ENCODE measurements around the gene PSG5.
"Not testable (repeated sequence)": the region's sequence is repeated elsewhere in the genome, so short reads cannot be mapped to it uniquely, and the experiment has no call there.

PSG5 gene

DNA sequence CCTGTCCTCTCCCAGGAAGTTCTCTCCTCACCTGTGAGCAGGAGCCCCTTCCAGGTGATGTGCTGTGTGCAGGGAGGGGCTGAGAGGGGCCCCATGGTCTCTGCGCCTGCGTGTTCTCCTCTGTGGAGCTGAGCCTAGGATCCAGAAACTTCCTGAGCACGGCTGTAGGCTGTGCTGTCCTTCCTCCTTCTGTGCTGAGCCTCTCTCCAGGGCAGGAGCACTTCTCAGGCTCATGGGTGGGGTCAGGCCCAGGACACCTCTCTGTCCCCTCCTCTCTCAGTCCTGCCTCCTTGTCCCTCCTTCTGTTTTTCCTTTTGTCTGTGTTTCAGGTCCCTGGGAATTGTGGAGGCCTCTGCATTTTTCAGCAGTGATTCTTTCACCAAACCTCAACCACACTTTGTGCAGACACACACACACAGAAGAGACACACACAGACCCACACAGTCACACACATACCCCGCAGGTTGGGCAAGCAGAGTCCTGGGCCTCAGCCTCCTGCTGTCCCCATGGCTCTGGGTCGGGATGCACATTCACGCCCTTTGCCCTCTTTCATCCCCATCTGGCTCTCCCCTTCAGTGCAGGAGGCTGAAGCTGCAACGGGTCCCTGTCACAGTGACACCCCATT is at the start of gene PSG5:
Gene PSG5 (minus strand): TSS at position 226 of the 625 bp plus-strand sequence. CDS start 131 bp downstream, at position 95.
- H3K27me3 ChIP-seq; DNase-seq; H3K4me1 ChIP-seq; H3K27ac ChIP-seq; H3K4me3 ChIP-seq; H3K36me3 ChIP-seq; H3K9me3 ChIP-seq; intact Hi-C loops (cut with DNase I; ENCODE audit: low total_unique reads): not testable (repeated sequence)

DNA sequence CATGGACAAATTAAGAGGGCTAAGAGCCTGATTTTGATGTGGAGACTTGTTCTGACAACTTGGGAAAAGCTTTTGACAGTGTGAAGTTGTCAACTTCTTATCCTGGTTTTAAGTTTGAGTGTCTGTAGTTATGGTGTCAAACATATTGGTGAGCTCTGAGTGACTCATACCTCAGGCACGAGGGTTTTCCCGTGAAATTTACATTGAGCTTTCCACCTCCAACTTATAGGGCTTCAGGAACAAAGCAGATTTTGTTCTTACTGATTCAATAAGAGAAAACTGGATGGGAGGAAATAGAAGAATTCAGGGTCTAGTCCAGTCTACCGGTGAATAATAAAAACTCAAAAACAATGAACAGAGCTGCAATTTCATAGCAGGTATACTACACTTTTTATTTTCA is 49.4 kb upstream of the PSG5 start:
- H3K4me3 ChIP-seq; H3K27ac ChIP-seq; H3K36me3 ChIP-seq; H3K9me3 ChIP-seq; H3K27me3 ChIP-seq; H3K4me1 ChIP-seq; DNase-seq; intact Hi-C loops (cut with DNase I; ENCODE audit: low total_unique reads): not testable (repeated sequence)

DNA sequence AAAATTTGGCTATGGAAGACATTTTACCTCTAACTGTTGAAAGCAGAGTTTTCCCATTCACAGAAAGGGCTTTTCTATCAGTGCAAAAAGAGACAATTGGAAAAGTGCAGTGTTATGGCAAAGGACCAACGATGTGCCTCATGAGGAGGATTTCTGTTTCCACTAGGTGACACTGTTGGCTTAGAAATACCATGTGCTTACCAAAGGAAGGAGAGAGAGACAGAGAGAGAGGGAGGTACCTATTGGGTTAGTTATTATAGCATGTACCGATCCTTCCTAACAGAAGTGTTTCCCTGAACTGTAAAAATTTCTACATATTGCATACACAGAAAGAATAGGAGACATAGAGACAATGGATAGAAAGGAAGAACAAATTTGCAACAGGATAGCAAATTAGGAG is 43.0 kb upstream of the PSG5 start:
- TF ChIP-seq, protein P1, sequence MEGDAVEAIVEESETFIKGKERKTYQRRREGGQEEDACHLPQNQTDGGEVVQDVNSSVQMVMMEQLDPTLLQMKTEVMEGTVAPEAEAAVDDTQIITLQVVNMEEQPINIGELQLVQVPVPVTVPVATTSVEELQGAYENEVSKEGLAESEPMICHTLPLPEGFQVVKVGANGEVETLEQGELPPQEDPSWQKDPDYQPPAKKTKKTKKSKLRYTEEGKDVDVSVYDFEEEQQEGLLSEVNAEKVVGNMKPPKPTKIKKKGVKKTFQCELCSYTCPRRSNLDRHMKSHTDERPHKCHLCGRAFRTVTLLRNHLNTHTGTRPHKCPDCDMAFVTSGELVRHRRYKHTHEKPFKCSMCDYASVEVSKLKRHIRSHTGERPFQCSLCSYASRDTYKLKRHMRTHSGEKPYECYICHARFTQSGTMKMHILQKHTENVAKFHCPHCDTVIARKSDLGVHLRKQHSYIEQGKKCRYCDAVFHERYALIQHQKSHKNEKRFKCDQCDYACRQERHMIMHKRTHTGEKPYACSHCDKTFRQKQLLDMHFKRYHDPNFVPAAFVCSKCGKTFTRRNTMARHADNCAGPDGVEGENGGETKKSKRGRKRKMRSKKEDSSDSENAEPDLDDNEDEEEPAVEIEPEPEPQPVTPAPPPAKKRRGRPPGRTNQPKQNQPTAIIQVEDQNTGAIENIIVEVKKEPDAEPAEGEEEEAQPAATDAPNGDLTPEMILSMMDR (IDR thresholded peaks at IDR 0.05), result no peak
- intact Hi-C loops (cut with DNase I; ENCODE audit: low total_unique reads), result no loop called here
- Histone ChIP-seq H3K36me3 (no peaks in the 10 kb centered on the region), H3K4me1 (no peaks in the 10 kb centered on the region), H3K9me3 (peaks cover 0 to 27% (median 0%) of the 10 kb centered on the region in 3 donors), H3K27me3 (no peaks in the 10 kb centered on the region), H3K4me3 (no peak overlapping the region), H3K27ac (no peak overlapping the region)
- DNase-seq, result no peak

DNA sequence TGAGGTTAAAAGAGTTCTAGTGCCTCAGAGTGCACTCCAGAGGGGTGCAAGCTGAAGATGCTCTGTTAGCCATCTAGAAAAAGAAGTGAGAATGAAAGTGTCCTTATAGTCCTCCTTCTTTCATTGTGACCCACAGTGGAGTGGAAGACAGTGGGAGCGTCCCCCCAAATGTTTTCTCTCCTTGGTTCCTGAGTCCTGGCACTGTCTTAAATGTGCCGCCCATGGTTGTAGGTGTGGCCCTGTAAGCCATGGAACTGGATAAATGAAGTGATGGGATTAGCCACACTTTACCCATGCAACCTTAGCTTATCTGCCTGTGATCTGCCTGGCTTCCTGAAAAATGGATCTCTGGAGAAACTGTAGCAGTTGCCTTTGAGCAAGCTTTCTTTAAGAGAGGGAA is 42.4 kb upstream of the PSG5 start:
- intact Hi-C loops (cut with DNase I; ENCODE audit: low total_unique reads); H3K4me1 ChIP-seq; DNase-seq; H3K4me3 ChIP-seq; H3K27me3 ChIP-seq; H3K27ac ChIP-seq; H3K36me3 ChIP-seq: not testable (repeated sequence)
- H3K9me3 ChIP-seq, result peaks cover 0 to 27% (median 0%) of the 10 kb centered on the region in 3 donors

DNA sequence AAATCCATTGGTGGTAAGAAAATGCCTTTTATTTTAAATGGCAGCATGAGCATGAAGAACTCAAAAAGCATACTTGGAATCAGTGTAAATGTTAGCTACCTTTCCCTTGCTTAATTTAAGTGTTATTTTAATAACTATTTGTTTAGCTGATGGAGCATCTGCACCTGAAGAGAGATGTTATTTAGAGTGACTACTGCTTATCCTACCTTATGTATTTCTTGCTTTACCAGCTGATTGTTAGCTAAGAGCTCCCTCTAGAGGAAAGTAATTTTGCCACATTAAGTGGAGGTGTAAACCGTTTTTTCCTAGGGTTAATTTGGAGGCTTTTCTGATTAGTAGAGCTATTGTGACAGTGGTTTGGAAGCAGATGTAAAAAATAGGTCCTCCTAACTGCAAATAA is 40.6 kb upstream of the PSG5 start:
- H3K27me3 ChIP-seq; DNase-seq; H3K4me1 ChIP-seq; H3K4me3 ChIP-seq; H3K27ac ChIP-seq; intact Hi-C loops (cut with DNase I; ENCODE audit: low total_unique reads); H3K36me3 ChIP-seq: not testable (repeated sequence)
- peaks cover 0 to 27% (median 0%) of the 10 kb centered on the region in 3 donors for H3K9me3 ChIP-seq

DNA sequence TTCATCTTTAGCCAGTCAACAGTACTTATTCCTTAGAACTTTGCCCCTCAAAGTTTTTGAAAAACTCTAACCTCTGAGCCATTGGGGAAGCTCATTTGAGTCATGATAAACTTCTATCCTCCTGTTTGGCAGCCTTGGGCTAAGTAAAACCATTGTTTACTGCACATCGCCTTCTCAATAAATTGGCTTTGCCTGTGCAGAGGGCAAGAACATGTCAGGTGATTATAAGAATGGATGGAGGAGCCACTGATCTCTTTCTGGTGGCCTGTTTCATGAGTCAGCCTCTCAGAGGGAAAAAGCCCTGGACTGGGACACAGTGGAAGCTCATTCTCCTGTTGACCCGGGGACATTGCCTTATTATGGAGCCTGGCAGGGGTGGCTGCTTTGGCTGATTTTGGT is 38.5 kb upstream of the PSG5 start:
- H3K4me1 ChIP-seq, result no peaks in the 10 kb centered on the region
- H3K27me3 ChIP-seq, result no peaks in the 10 kb centered on the region
- no peaks in the 10 kb centered on the region for H3K36me3 ChIP-seq
- DNase-seq, result no peak
- H3K27ac ChIP-seq, result no peak overlapping the region
- H3K9me3 ChIP-seq, result peaks cover 0 to 17% (median 0%) of the 10 kb centered on the region in 3 donors
- intact Hi-C loops (cut with DNase I; ENCODE audit: low total_unique reads), result no loop called here
- H3K4me3 ChIP-seq, result no peak overlapping the region
- TF ChIP-seq, protein P1 (IDR thresholded peaks at IDR 0.05), result no peak

DNA sequence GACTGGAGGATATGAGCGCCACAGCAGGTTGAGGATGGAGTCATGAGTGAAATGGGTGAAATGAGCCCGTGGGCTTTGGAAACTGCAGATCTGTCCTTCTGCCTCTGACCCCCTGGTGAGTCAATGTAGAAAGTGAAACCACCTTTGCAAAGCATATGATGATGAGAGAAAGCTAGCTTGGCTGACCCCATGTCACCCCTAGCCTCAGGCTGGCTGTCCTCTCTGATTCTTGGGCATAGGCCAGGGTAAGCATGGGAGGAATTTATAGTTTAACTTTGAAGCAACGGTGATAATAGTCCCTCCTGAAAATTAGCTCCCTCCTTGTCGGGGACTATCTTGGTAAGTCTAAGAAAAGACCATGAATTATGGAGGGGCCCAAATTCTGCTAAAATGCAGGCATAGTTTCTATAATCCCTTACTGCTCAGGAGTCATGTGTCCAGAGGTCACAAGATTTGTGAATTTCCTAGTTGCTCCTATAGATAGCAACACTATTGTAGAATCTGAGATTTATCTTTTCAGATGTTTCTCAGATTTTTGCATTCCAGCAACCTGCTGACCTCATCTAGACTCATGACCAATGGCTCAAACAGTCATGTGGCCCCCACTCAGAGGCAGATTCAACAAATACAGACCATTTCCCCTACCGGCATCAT is 38.0 kb upstream of the PSG5 start:
- H3K27ac ChIP-seq; H3K36me3 ChIP-seq; H3K4me1 ChIP-seq; intact Hi-C loops (cut with DNase I; ENCODE audit: low total_unique reads); DNase-seq; H3K27me3 ChIP-seq; H3K4me3 ChIP-seq: not testable (repeated sequence)
- H3K9me3 ChIP-seq, result peaks cover 0 to 14% (median 0%) of the 10 kb centered on the region in 3 donors

DNA sequence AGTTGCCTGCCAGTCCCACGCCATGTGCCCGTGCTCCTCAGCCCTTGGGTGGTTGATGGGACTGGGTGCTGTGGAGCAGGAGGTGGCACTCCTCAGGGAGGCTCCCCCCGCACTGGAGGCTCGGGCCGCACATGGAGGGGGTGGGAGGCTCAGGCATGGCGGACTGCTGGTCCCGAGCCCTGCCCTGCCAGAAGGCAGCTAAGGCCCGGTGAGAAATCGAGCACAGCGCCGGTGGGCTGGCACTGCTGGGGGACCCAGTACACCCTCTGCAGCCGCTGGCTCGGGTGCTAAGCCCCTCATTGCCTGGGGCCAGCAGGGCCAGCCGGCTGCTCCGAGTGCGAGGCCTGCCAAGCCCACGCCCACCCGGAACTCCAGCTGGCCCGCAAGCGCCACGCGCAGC is 35.6 kb upstream of the PSG5 start:
- H3K4me3 ChIP-seq; H3K9me3 ChIP-seq; intact Hi-C loops (cut with DNase I; ENCODE audit: low total_unique reads); H3K36me3 ChIP-seq; H3K4me1 ChIP-seq; H3K27ac ChIP-seq; H3K27me3 ChIP-seq; DNase-seq: not testable (repeated sequence)

DNA sequence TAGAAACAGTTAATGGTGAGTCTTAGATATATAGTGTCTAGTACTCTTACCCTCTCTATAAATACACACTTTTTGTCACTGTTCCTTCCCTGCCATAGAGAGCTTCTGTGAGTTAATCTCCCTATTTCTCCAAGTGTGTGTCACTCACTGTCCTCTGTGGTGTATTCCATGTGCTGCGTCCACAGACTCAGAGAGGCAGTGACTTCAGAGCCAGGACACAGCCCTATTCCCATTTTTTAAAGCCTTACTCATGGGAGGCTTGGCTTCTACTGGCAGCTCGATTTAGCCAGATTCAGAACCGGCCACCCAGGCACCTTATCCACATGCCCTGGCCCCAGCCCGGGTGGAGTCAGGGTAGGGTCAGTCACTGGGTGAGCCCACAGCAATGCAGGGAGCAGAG is 32.8 kb upstream of the PSG5 start:
- DNase-seq; H3K4me1 ChIP-seq; H3K36me3 ChIP-seq; intact Hi-C loops (cut with DNase I; ENCODE audit: low total_unique reads); H3K27ac ChIP-seq; H3K4me3 ChIP-seq; H3K27me3 ChIP-seq; H3K9me3 ChIP-seq: not testable (repeated sequence)

DNA sequence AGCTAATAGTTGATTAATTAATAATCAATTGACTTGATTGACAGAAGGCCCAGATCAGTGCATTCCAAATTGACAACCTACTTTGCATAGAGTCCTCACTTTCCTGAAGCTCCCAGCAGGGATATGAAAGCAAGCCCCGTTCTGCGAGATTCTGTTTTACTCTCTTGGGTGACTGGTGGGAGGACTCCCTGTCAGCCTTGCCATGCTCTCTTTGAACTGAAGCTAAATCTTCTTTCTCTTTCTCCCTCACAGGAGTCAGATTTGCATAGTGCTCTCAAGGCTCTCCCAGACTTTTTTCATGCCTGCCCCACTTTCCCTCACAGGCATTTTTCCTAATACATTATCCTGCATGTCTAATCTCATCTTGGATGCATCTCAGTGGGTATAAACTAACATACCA is 29.5 kb upstream of the PSG5 start:
- H3K4me1 ChIP-seq; DNase-seq; H3K27ac ChIP-seq; H3K27me3 ChIP-seq; intact Hi-C loops (cut with DNase I; ENCODE audit: low total_unique reads); H3K36me3 ChIP-seq; H3K4me3 ChIP-seq; H3K9me3 ChIP-seq: not testable (repeated sequence)

All from tibial artery (tissue), 4 donors.